CD4-positive, alpha-beta T cell treated with Interleukin-4 for 1 hour (primary cell): ENCODE data around the gene MSMB.
"Not testable (repeated sequence)": the region's sequence is repeated elsewhere in the genome, so short reads cannot be mapped to it uniquely, and the experiment has no call there.

Experiments used
- DNase-seq, 2 donors: peaks; one replicate each; pipeline ENCODE4 v3.0.0-alpha.2; 2020 to 2022

Gene MSMB

GRCh38 chr10:46069771-46070463 lies 23.8 kb upstream of the MSMB start:
- DNase-seq = no peak

DNA sequence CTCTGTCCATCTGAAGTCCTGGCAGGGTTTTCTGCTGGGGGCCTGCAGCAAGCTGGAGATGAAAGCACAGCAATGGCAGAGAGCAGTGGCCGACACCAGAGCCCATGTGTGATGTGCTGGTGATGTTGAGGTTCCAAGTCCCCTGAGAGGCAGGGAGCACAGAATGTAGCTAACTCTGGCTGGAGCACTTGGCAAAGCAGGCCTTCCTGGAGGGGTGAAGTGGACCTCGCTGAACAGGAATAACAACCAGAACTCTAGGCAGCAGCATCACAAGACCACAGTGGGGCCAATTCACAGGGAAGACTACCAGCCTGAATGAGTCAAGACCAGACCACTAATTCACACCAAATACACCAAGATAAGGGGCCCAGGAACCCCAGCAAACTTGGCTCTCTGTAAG lies 22.8 kb upstream of the MSMB start:
- DNase-seq = no peak

DNA sequence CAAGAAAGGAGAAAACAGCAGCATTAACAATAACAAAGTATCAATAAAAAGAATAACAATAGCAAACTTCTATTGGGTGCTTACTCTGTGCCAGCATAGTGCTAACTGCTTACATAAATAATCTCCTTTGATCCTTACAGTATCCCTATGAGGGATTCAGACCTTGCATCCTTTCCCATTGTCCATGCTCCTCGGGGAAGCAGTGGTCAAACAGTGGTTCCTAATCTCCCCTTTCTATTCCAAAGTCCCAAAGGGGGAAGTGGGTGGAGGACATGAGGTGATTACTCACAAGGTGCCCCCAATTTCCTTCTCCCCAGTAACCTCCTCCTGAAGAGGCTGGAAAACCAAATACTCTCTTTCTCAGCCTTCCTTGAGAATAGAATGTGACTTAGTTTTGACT lies 22.0 kb upstream of the MSMB start:
- DNase-seq = no peak

GRCh38 chr10:46064269-46064817 lies 18.3 kb upstream of the MSMB start:
- no peak for DNase-seq

DNA sequence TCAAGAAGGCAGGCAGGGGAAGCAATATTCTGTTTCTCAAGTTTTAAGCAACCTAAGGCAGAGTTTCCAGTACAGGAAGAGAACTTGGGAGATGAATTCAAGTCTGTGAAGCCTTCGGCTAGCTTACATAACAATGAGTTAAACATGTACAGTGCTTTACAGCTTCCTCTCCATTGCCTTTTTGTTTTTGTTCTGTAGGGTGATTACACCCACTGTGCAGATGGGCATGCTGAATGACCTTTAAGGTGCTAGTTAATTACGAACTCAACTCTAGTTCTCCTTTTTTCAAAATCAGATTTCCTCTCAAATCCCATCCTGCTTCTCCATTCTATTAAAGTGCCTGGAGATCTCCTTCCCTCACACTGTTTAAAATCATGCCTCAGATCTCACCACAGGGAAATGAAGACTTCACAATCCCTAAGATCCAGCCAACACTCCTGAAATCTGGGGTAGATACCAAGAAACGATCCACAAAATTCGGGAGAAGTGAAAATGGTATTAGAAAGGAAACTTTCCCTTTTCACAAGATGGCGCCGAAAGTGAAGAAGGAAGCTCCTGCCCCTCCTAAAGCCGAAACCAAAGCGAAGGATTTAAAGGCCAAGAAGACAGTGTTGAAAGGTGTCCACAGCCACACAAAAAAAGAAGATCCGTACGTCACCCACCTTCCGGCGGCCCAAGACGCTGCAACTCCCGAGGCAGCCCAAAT lies 16.8 kb upstream of the MSMB start:
- no peak for DNase-seq

DNA sequence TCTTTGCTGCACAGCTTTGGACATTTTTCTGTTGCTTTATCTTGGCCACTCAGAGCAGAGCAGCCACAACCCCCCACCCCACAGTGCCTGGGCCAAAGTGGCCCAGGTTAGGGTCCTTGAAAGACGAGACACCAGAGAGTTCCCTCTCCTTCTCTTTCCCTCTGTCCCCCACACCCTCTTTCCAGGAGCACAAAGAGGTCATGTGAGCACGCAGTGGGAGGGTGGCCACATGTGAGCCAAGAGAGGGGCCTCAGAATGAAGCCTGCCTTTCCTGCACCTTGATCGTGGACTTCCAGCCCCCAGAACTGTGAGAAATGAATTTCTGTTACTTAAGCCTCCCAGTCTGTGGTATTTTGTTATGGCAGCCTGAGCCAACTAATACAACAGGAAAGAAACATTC lies 14.6 kb upstream of the MSMB start:
- DNase-seq = no peak

- not testable (repeated sequence) for DNase-seq
Measured at GRCh38 chr10:46057927-46058326, 11.9 kb upstream of the MSMB start.

- no peak for DNase-seq
Measured at GRCh38 chr10:46057038-46057437, 11.0 kb upstream of the MSMB start.

GRCh38 chr10:46055771-46056170 lies 9.7 kb upstream of the MSMB start:
- no peak for DNase-seq

GRCh38 chr10:46053534-46054434 lies 7.7 kb upstream of the MSMB start:
- DNase-seq = no peak

GRCh38 chr10:46052791-46053375 lies 6.8 kb upstream of the MSMB start:
- DNase-seq = no peak

- no peak for DNase-seq
Measured at GRCh38 chr10:46052057-46052790, 6.2 kb upstream of the MSMB start.

DNA sequence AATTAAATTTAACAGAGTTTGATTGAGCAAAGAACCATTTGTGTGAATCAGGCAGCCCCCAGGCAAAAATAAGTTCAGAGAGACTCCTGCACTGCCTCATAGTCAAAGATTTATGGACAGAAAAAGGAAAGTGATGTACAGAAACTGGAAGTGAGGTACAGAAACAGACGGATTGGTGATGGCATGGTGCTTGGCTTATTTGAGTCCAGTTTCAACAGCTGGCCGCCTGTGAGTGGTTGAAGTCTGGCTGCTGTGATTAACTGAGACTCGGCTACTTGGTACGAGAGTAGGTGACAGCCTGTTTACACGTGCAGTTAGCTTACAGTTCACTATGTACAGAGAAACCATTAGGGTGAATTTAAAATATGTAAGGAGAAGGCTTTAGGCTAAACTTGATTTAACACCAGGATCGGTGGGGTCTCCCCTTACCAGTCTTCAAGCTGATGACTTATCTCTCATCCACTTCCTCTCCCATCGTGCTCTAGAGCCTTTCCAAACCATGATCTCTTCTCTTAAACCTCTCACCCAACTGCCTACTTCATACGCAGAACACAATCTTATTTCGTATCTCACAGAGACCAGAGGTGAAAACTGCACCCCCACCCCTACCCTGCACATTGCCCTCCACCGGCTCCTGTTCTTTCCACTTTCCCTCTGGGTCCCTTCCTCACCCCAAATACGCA lies 5.0 kb upstream of the MSMB start:
- no peak for DNase-seq

GRCh38 chr10:46049497-46049831 lies 3.4 kb upstream of the MSMB start:
- not testable (repeated sequence) for DNase-seq

- DNase-seq = no peak
Measured at GRCh38 chr10:46048152-46048551, 2.1 kb upstream of the MSMB start.

- no peak for DNase-seq
Measured at GRCh38 chr10:46042527-46042926, 3.5 kb downstream of the MSMB start.

DNA sequence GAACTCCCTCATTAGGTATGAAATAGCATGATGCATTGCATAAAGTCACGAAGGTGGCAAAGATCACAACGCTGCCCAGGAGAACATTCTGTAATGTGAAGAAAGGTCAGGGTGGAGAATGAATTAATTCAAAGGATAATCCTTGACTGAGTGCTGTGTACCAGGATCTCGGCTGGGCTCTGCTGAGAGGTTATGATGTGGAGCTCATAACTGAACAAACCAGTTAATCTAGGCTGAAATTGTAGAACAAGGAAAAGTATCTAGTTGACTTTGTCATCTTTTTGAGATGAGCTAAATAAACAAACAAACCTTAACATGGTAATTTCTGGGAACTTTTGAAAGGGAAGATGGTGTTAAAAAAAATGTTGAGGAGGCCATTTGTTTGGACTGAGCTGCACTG lies 6.1 kb downstream of the MSMB start:
- DNase-seq = no peak

GRCh38 chr10:46037107-46037825 lies 8.8 kb downstream of the MSMB start:
- DNase-seq = no peak

- DNase-seq = no peak
Measured at GRCh38 chr10:46035923-46036849, 9.9 kb downstream of the MSMB start.

DNA sequence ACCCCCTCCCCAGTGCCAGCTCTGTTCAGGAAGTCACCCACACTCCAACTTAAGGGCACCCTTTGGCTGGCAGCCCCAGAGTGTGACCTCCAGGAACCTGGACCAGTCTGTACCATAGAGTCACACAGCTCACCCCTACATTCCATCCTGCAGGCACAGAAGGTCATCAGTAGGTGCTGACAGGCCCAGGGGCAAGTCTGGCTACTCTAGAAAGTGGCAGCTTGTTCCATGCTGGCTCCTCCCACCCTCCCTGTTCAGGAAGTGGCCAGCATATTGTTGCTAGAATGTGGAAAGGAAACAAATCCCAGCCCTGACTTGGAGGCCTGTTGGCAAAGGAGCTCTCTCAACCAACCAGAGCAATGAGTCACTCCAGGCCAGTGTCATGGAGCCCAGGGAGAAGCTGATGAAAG lies 12.5 kb downstream of the MSMB start:
- no peak for DNase-seq
